Lower leg skin (tissue), 4 donors: ENCODE measurements around the gene ZSCAN10. TPM values are rescaled to one million over a fixed set of nuclear protein-coding genes. Genes with fewer than 3 reads are reported as not detected.
"Not testable (repeated sequence)": the region's sequence is repeated elsewhere in the genome, so short reads cannot be mapped to it uniquely, and the experiment has no call there.

Experiments
- DNase-seq, 2 donors: peaks; one replicate each; pipeline ENCODE4 v3.0.0-alpha.2; 2019; ENCODE audit warnings: low spot score in 2 of 2
- H3K4me3 ChIP-seq: fragments of 200-600 bp; sonication (generic); 2 replicates; pipeline ENCODE4 v1.5.1; 2017; ENCODE audit warnings: mild to moderate bottlenecking, low read depth; ENCODE audit not compliant: poor library complexity, severe bottlenecking
- CTCF ChIP-seq, 3 donors: fragments of 450-650 bp; IDR thresholded peaks; one replicate each; pipeline ENCODE4 v1.5.1; 2016; ENCODE audit warnings: antibody characterized with exemption in 3 of 3, mild to moderate bottlenecking in 3 of 3, moderate library complexity in 2 of 3
- POLR2A ChIP-seq, 2 donors: fragments of 450-650 bp; IDR thresholded peaks; one replicate each; pipeline ENCODE4 v1.6.1; 2016 to 2017; ENCODE audit warnings: antibody characterized with exemption in 2 of 2, mild to moderate bottlenecking in 1 of 2, moderate library complexity in 1 of 2
- WGBS, 2 donors: methylation state at CpG; one replicate each; pipeline ENCODE4 v1.1.5; 2018; 5-methylcytosine and 5-hydroxymethylcytosine counted together
- intact Hi-C: fragments of 100-400 bp; cut with DNase I; formaldehyde crosslinking; loops from one replicate; pipeline ENCODE4 v1.15.0; 2023; ENCODE audit warnings: low total_unique reads
- total RNA-seq, 4 donors: library from RNA; depleted of rRNA; stranded (reverse); fragments of >200 nt; gene quantifications; one replicate each; pipeline ENCODE4 v1.1.0, GENCODE V29; 2016

The ZSCAN10 gene
- total RNA-seq, 4 donors from 2014 or later = not detected

- intact Hi-C loops = no loop called here
- no peak overlapping the region for H3K4me3 ChIP-seq
- no peak for DNase-seq
- no peak for TF ChIP-seq CTCF (IDR thresholded peaks at IDR 0.05)
- no peak for TF ChIP-seq POLR2A (IDR thresholded peaks at IDR 0.05)
- 88 to 93% methylated on average over 19 to 22 of the region's 22 CpGs for WGBS, 2 donors
These were observed 41.6 kb downstream of the ZSCAN10 start for GRCh38 chr16:3057181-3058138.

GRCh38 chr16:3056336-3057180 lies 42.5 kb downstream of the ZSCAN10 start:
- WGBS, 2 donors = 83 to 86% methylated on average over 19 of the region's 19 CpGs
- no peak for TF ChIP-seq POLR2A (IDR thresholded peaks at IDR 0.05)
- TF ChIP-seq CTCF (IDR thresholded peaks at IDR 0.05) = no peak
- DNase-seq = no peak
- intact Hi-C loops = no loop called here
- no peak overlapping the region for H3K4me3 ChIP-seq

- H3K4me3 ChIP-seq, intact Hi-C loops, DNase-seq: not testable (repeated sequence)
- 58 to 70% methylated on average over 9 of the region's 9 CpGs for WGBS, 2 donors
These were observed 43.4 kb downstream of the ZSCAN10 start for GRCh38 chr16:3055734-3056115.

- H3K4me3 ChIP-seq = no peak overlapping the region
- WGBS, 2 donors = 81 to 83% methylated on average over 17 of the region's 17 CpGs
- TF ChIP-seq POLR2A (IDR thresholded peaks at IDR 0.05) (no peak), CTCF (IDR thresholded peaks at IDR 0.05) (no peak)
- intact Hi-C loops = no loop called here
- DNase-seq = no peak
These were observed 43.9 kb downstream of the ZSCAN10 start for GRCh38 chr16:3054965-3055733.

GRCh38 chr16:3053330-3053710 lies 45.8 kb downstream of the ZSCAN10 start:
- intact Hi-C loops, DNase-seq, H3K4me3 ChIP-seq: not testable (repeated sequence)
- WGBS, 2 donors = 93 to 96% methylated on average over 7 of the region's 13 CpGs

- DNase-seq, intact Hi-C loops, H3K4me3 ChIP-seq: not testable (repeated sequence)
- 71 to 77% methylated on average over 7 to 10 of the region's 12 CpGs for WGBS, 2 donors
These were observed 46.3 kb downstream of the ZSCAN10 start for GRCh38 chr16:3052571-3053329.
